GM21576 (cell line): ENCODE results near the gene SSTR5.
"Not testable (repeated sequence)": the region's sequence is repeated elsewhere in the genome, so short reads cannot be mapped to it uniquely, and the experiment has no call there.

Experiments used
- ATAC-seq: cut with Tn5 transposase; IDR thresholded peaks from one replicate; pipeline ENCODE4 v1.9.1; 2021; ENCODE audit warnings: mild to moderate bottlenecking, moderate library complexity; ENCODE audit not compliant: unreplicated experiment

SSTR5 gene

GRCh38 chr16:1071561-1072225, 854 bp upstream of the SSTR5 start:
- ATAC-seq, result no peak

- no peak for ATAC-seq
Measured at GRCh38 chr16:1073262-1073558, 663 bp downstream of the SSTR5 start.

GRCh38 chr16:1073566-1074378, 1.2 kb downstream of the SSTR5 start:
- no peak for ATAC-seq

- no peak for ATAC-seq
Measured at GRCh38 chr16:1074379-1074649, 1.8 kb downstream of the SSTR5 start.

GRCh38 chr16:1075546-1075945, 3.0 kb downstream of the SSTR5 start:
- ATAC-seq, result no peak

- ATAC-seq, result no peak
Measured at GRCh38 chr16:1076801-1077576, 4.4 kb downstream of the SSTR5 start.

GRCh38 chr16:1077877-1078578, 5.5 kb downstream of the SSTR5 start:
- ATAC-seq, result no peak

- no peak for ATAC-seq
Measured at GRCh38 chr16:1078579-1079021, 6.1 kb downstream of the SSTR5 start.

GRCh38 chr16:1079341-1079740, 6.8 kb downstream of the SSTR5 start:
- no peak for ATAC-seq

GRCh38 chr16:1079786-1080525, 7.4 kb downstream of the SSTR5 start:
- no peak for ATAC-seq

GRCh38 chr16:1080801-1081733, 8.5 kb downstream of the SSTR5 start:
- ATAC-seq, result no peak

GRCh38 chr16:1081734-1082265, 9.3 kb downstream of the SSTR5 start:
- no peak for ATAC-seq

- no peak for ATAC-seq
Measured at GRCh38 chr16:1082266-1082951, 9.9 kb downstream of the SSTR5 start.

GRCh38 chr16:1082952-1083675, 10.6 kb downstream of the SSTR5 start:
- no peak for ATAC-seq

GRCh38 chr16:1084971-1085370, 12.4 kb downstream of the SSTR5 start:
- no peak for ATAC-seq

GRCh38 chr16:1086443-1086842, 13.9 kb downstream of the SSTR5 start:
- ATAC-seq, result not testable (repeated sequence)

GRCh38 chr16:1088295-1089170, 16.0 kb downstream of the SSTR5 start:
- no peak for ATAC-seq
